SK-N-SH (cell line): ENCODE data around the gene ULBP1.

Source experiments
- CTCF ChIP-seq: fragments of 200-600 bp; sonication (generic); IDR thresholded peaks from 2 replicates; pipeline ENCODE4 v1.6.1; 2017; ENCODE audit warnings: antibody characterized with exemption, mild to moderate bottlenecking, moderate library complexity
- FOXM1 ChIP-seq: IDR thresholded peaks from 2 replicates; pipeline ENCODE4 v1.4.0; 2012; ENCODE audit warnings: low read depth, mild to moderate bottlenecking
- SIN3A ChIP-seq: IDR thresholded peaks from 2 replicates; pipeline ENCODE4 v1.6.1; 2012; ENCODE audit warnings: low read depth, mild to moderate bottlenecking, low read length, moderate library complexity, borderline replicate concordance
- SMC3 ChIP-seq: IDR thresholded peaks from 2 replicates; pipeline ENCODE4 v1.6.1; 2012; ENCODE audit warnings: low read depth, low read length, improper control_type of control experiment

GRCh38 chr6:149925253-149925973 lies 38.3 kb upstream of the ULBP1 start:
- TF ChIP-seq CTCF, result no peak
- no peak for TF ChIP-seq SIN3A
- no peak for TF ChIP-seq SMC3
- TF ChIP-seq FOXM1, result no peak
